Endothelial cell of hepatic sinusoid (primary cell): ENCODE results near the gene POLG2.
"Not testable (repeated sequence)": the region's sequence is repeated elsewhere in the genome, so short reads cannot be mapped to it uniquely, and the experiment has no call there.

Experiments used
- in situ Hi-C: cut with HindIII; loops from 2 replicates; pipeline ENCODE4 v1.10.0; 2017; ENCODE audit warnings: low sequenced_read_pairs

Gene POLG2

GRCh38 chr17:64443086-64443760 is 53.6 kb downstream of the POLG2 start:
- in situ Hi-C loops, result no loop called here

GRCh38 chr17:64442541-64442971 is 54.3 kb downstream of the POLG2 start:
- in situ Hi-C loops, result no loop called here

- in situ Hi-C loops, result no loop called here
These were observed 54.9 kb downstream of the POLG2 start for GRCh38 chr17:64441772-64442540.

- in situ Hi-C loops, result no loop called here
These were observed 56.9 kb downstream of the POLG2 start for GRCh38 chr17:64439956-64440355.

GRCh38 chr17:64439521-64439920 is 57.3 kb downstream of the POLG2 start:
- in situ Hi-C loops, result not testable (repeated sequence)

- in situ Hi-C loops, result no loop called here
These were observed 58.8 kb downstream of the POLG2 start for GRCh38 chr17:64437944-64438525.

GRCh38 chr17:64431534-64431933 is 65.3 kb downstream of the POLG2 start:
- in situ Hi-C loops, result no loop called here

- in situ Hi-C loops, result not testable (repeated sequence)
These were observed 66.8 kb downstream of the POLG2 start for GRCh38 chr17:64430036-64430435.

- in situ Hi-C loops, result loop anchor here (5.0 kb wide), 2 partner anchors 64 to 121 kb away; no protein-coding TSS in a partner anchor
These were observed 68.4 kb downstream of the POLG2 start for GRCh38 chr17:64428406-64428805.
